Type B pancreatic cell (in vitro differentiated cells): Measurements from ENCODE around the gene KAT5. TPM values are rescaled to one million over a fixed set of nuclear protein-coding genes. Genes with fewer than 3 reads are reported as not detected.

Experiments
- DNase-seq: peaks from one replicate; pipeline ENCODE4 v3.0.0; 2021; ENCODE audit warnings: mixed read lengths; ENCODE audit not compliant: unreplicated experiment; ENCODE audit errors: extremely low spot score
- H3K27ac Mint-ChIP-seq: 2 replicates; pipeline ENCODE4 v1.8.0; 2021; ENCODE audit warnings: mild to moderate bottlenecking, mixed read lengths
- H3K27me3 Mint-ChIP-seq: 2 replicates; pipeline ENCODE4 v1.8.0; 2021; ENCODE audit warnings: mixed read lengths
- H3K36me3 Mint-ChIP-seq: 2 replicates; pipeline ENCODE4 v1.8.0; 2021; ENCODE audit warnings: mixed read lengths
- H3K4me1 Mint-ChIP-seq: one replicate; pipeline ENCODE4 v1.8.0; 2021; ENCODE audit warnings: mixed read lengths; ENCODE audit not compliant: unreplicated experiment
- H3K4me3 Mint-ChIP-seq: 2 replicates; pipeline ENCODE4 v1.8.0; 2021; ENCODE audit warnings: mild to moderate bottlenecking, mixed read lengths
- H3K9me3 Mint-ChIP-seq: 2 replicates; pipeline ENCODE4 v1.8.0; 2021; ENCODE audit warnings: mixed read lengths
- long read RNA-seq: library from polyadenylated mRNA; unstranded; transcript quantifications from one replicate; pipeline ENCODE4 v2.0.0, GENCODE V29; 2020
- total RNA-seq: library from RNA; stranded (reverse); gene quantifications from 2 replicates; pipeline ENCODE4 v1.2.1, GENCODE V29; 2021; ENCODE audit warnings: low replicate concordance
- TF ChIP-seq, protein P1 (sequence below): fragments of 200-600 bp; sonication (generic); conservative IDR thresholded peaks from 2 replicates; pipeline ENCODE4 v1.5.0; 2021; ENCODE audit warnings: antibody characterized with exemption, mild to moderate bottlenecking

KAT5 gene
- 61.7 and 77.6 TPM in 2 replicates for total RNA-seq
- long read RNA-seq, transcript KAT5-203 (14 exons, 2,237 nt), result minor isoform, 17 of 62 reads
- long read RNA-seq, transcript KAT5-202 (13 exons, 2,059 nt), result major isoform, 27 of 62 reads
- long read RNA-seq, partial matches to known transcripts, result 4 of 62 reads
- long read RNA-seq, other reads (novel, unspliced or antisense), result 7 of 62 reads

DNA sequence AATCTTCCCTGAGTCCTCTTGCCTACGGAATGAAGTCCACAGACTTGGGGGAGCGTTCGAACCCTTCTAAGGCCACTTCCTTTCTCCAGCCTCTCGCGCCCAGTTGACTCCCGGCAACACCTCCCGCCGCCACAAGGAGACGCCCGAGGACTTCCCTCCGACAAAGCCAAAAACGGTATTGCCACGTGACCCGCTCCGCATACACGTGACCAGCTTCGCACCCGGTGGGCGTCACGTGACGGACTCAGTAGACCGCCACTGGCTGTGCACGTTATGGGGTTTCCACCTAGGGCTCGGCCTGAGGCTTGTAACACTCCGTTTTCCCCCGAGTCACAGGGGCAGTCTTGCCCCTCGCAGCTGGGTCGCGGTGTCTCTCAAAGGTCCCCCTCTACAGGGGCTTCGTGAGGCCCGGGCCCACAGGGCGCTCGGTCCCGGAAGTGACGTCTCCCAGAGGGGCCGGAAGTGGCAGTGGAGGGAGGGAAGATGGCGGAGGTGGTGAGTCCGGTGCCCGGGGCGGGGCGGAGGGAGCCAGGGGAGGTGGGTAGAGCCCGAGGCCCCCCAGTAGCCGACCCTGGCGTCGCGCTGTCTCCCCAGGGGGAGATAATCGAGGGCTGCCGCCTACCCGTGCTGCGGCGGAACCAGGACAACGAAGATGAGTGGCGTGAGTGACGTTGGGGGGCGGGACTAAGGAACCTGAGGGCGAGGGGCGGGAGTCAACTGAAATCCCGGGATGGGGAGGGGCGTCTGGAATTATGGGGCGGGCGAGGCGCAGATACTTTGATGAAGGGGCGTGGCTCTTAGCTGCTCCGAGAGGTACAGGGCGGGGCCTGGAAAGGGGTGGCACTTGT, at the start of gene KAT5:
KAT5 (plus strand) TSS at position 468 of the 848 bp plus-strand sequence; CDS start at position 484, 16 bp downstream.
- TF ChIP-seq, protein P1, sequence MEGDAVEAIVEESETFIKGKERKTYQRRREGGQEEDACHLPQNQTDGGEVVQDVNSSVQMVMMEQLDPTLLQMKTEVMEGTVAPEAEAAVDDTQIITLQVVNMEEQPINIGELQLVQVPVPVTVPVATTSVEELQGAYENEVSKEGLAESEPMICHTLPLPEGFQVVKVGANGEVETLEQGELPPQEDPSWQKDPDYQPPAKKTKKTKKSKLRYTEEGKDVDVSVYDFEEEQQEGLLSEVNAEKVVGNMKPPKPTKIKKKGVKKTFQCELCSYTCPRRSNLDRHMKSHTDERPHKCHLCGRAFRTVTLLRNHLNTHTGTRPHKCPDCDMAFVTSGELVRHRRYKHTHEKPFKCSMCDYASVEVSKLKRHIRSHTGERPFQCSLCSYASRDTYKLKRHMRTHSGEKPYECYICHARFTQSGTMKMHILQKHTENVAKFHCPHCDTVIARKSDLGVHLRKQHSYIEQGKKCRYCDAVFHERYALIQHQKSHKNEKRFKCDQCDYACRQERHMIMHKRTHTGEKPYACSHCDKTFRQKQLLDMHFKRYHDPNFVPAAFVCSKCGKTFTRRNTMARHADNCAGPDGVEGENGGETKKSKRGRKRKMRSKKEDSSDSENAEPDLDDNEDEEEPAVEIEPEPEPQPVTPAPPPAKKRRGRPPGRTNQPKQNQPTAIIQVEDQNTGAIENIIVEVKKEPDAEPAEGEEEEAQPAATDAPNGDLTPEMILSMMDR, result peak; percentile 96
- Mint-ChIP-seq H3K36me3 (peaks cover 17% of the 10 kb centered on the region), H3K4me3 (peak within 1 kb of the TSS; percentile 94), H3K27ac (peak within 1 kb of the TSS; percentile 100), H3K9me3 (no peaks in the 10 kb centered on the region), H3K4me1 (peaks cover 9% of the 10 kb centered on the region), H3K27me3 (peaks cover 3% of the 10 kb centered on the region)
- DNase-seq, result peak; percentile 99

DNA sequence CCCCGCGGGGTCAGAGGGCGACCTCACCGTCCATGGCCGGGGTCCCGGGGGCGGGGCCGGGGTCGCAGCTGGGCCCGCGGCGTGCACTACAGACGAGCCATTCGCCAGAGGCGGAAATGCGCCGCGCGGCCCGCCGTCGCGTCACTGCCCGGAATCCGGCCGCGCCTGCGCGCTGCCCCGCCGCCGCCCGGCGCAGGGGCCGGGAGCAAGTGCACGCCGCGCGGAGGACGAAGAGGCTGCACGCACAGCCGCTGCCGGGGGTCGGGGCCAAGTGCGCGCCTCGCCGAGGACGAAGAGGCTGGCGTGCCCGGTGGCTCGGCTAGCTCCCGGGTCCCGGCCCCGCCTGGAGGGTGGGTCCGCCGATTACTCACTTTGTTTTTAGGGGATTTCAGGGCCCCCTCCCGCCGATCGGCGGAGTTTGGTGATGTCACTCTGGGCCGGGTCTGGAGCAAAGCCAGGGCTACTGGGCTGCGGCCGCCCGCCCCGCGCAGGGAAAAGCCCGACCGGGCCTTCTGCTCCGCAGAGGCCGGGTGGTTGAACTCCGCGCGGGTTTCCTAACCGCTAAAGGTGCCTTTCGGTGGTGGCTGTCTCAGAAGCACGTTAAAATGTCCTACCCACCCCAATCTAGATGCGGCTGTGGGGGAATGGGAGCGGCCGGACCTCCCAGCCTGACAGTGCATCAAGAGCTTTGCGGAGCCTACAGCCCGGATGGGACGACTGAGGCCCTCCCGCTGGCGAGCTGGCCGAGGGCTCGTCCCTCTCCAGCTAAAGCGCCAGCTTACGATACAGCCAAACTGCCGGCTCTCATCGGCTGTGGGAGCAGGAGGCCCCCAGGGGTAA, 49.0 kb upstream of the KAT5 start, which contains the start of gene RELA:
RELA (minus strand) TSS at position 118 of the 840 bp plus-strand sequence; CDS start at position 34, 84 bp downstream.
- H3K27me3 Mint-ChIP-seq, result no peaks in the 10 kb centered on the region
- peak; percentile 94 for DNase-seq

DNA sequence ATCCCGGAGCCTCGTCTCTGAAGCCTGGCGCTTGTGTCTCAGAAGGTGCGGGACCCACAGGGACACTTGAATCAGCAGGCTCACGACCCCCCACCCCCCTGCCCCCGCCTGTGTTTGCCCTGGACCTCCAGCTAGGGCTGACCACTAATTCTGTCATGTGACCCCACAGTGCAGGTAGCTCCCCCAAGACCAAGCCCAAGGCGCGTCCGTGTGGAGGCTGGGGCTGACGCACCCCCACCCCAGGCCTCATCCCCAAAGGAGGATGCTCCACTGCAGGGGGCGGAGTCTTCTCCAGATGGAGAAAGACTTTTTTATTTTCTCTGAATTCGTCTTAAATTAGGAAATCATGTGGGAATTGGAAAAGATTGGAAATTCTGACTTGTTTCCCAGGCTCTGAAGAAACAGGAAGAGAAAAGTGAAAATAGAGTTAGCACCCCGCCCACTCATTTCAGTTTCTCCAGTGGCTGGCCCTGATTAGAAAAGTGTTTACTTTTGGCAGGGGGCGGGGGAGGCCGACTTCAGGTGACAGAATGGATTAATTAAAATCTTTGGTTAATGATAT, 48.3 kb upstream of the KAT5 start:
- Mint-ChIP-seq H3K4me1 (peaks cover 5% of the 10 kb centered on the region), H3K4me3 (peak overlapping the region; percentile 85), H3K9me3 (no peaks in the 10 kb centered on the region), H3K27me3 (no peaks in the 10 kb centered on the region), H3K36me3 (peaks cover 13% of the 10 kb centered on the region), H3K27ac (peak overlapping the region; percentile 92)
- no peak for DNase-seq
- TF ChIP-seq, protein P1, result no peak

More for the DNA sequence above, 49.0 kb upstream of the KAT5 start, which contains the start of gene RELA:
- H3K4me3 Mint-ChIP-seq, result peak within 1 kb of the TSS; percentile 88
- H3K36me3 Mint-ChIP-seq, result peaks cover 13% of the 10 kb centered on the region
- TF ChIP-seq, protein P1, result no peak
- no peaks in the 10 kb centered on the region for H3K9me3 Mint-ChIP-seq
- peaks cover 5% of the 10 kb centered on the region for H3K4me1 Mint-ChIP-seq
- H3K27ac Mint-ChIP-seq, result peak within 1 kb of the TSS; percentile 92

DNA sequence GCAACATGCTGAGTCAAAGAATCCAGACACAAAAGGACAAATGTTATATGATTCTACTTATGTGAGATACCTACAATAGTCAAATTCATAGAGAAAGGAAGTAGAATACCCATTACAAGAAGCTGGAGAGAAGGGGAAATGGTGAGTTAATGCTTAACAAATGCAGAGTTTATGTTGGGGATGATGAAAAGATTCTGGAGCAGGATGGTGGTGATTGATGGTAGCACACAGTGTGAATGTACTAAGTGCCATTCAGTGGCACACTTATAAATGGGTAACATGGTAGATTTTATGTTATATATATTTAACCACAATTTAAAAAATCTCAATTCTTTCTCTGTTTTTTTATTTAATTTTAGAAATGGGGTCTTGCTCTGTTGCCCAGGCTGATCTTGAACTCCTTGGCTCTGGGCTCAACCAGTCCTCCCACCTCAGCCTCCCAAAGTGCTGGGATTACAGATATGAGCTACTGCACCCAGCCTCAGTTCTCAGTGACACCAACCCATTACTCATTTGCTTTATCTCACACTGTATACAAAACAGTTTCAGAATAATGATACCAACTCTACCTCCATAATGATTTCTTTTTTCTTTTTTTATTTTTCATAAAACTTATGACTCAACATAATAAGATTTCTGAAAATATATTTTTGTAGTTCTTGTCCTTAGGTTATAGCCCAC, 39.7 kb upstream of the KAT5 start:
- Mint-ChIP-seq H3K4me1 (no peaks in the 10 kb centered on the region), H3K27ac (no peak overlapping the region), H3K9me3 (no peaks in the 10 kb centered on the region), H3K4me3 (no peak overlapping the region), H3K36me3 (no peaks in the 10 kb centered on the region), H3K27me3 (no peaks in the 10 kb centered on the region)
- TF ChIP-seq, protein P1, result peak; percentile 46
- DNase-seq, result no peak
